ENCODE measurements around the gene AP3S2.

DNA sequence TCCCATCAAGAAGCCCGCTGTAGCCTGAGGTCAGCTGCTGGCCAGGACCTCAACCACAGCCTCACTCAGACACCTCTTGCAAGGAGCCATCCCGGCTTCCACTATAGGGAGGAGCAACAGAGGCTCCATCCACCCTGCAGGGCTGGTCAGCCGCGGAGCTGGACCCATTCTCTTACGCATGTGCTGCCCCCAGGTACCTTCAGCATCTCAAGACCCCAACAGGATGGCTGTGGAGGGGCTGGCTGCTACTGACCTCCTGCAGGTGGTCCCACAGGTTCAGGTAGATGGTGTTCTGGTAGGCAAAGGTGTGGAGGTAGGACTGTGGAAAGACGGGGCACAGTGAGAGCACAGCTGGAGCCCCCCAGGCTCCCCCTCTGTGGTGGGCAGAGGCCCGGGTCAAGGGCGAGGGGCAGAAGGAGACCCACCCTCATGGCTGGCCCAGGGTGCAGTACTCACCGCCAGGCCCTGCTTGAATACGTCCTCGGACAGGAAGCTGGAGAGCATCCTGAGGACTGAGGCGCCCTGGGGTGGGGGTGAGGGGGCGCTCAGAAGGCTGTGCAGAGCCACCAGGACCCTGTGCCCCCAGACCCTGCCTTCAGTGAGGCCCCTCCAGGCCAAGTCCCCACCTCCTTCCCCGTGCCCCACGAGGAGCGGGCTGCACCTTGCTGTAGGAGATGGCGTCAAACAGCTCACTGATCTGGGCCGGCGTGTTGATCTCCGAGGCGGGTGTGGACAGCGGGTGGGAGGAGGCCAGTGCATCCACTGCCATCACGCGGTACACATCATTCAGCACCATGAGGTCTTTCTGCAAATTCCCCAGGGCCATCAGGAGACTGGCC, 90.6 kb downstream of the AP3S2 start:
- no peak for TF ChIP-seq SUZ12 (IDR thresholded peaks at IDR 0.05; ENCODE audit: extremely low read depth, insufficient read depth, insufficient read length)
- no peak for TF ChIP-seq ZNF274 (IDR thresholded peaks at IDR 0.05; ENCODE audit: low read depth, low read length)

All from NT2/D1 (cell line).